ENCODE measurements around the gene AGXT2. TPM values are rescaled to one million over a fixed set of nuclear protein-coding genes. Genes with fewer than 3 reads are reported as not detected.

Gene AGXT2
- total RNA-seq, 1 experiment from 2014 or later, result not detected

GRCh38 chr5:35035271-35035670 lies 12.5 kb downstream of the AGXT2 start:
- intact Hi-C loops (cut with micrococcal nuclease), result no loop called here
- TF ChIP-seq CTCF (IDR thresholded peaks at IDR 0.05; ENCODE audit: unreplicated experiment), result no peak
- H3K9me3 Mint-ChIP-seq (ENCODE audit: unreplicated experiment), result no peaks in the 10 kb centered on the region
- H3K4me1 Mint-ChIP-seq (ENCODE audit: insufficient read depth, unreplicated experiment), result no peaks in the 10 kb centered on the region
- DNase-seq (ENCODE audit: unreplicated experiment), result no peak
- no TSS peak for BruUV-seq (replicated peaks)
- CTCF ChIA-PET, result interaction anchor here (0.6 kb wide), 1 partner anchor 28 kb away, joined by 3 read pairs; no protein-coding TSS in a partner anchor
- H3K36me3 Mint-ChIP-seq (ENCODE audit: insufficient read depth, unreplicated experiment), result no peaks in the 10 kb centered on the region
- H3K4me3 Mint-ChIP-seq (ENCODE audit: unreplicated experiment), result no peak overlapping the region
- peaks cover 41% of the 10 kb centered on the region for H3K27me3 Mint-ChIP-seq (ENCODE audit: insufficient read depth, unreplicated experiment)
- POLR2A ChIA-PET, result interaction anchor here (1.0 kb wide), 1 partner anchor 19 kb away, joined by 3 read pairs; no protein-coding TSS in a partner anchor
- no peak overlapping the region for H3K27ac Mint-ChIP-seq (ENCODE audit: low read depth, unreplicated experiment)

GRCh38 chr5:35032356-35032755 lies 15.4 kb downstream of the AGXT2 start:
- POLR2A ChIA-PET, result no interaction called here
- intact Hi-C loops (cut with micrococcal nuclease), result no loop called here
- Mint-ChIP-seq H3K9me3 (ENCODE audit: unreplicated experiment) (no peaks in the 10 kb centered on the region), H3K27ac (ENCODE audit: low read depth, unreplicated experiment) (no peak overlapping the region), H3K36me3 (ENCODE audit: insufficient read depth, unreplicated experiment) (no peaks in the 10 kb centered on the region), H3K4me3 (ENCODE audit: unreplicated experiment) (no peak overlapping the region), H3K27me3 (ENCODE audit: insufficient read depth, unreplicated experiment) (peaks cover 12% of the 10 kb centered on the region), H3K4me1 (ENCODE audit: insufficient read depth, unreplicated experiment) (peaks cover 6% of the 10 kb centered on the region)
- no peak for DNase-seq (ENCODE audit: unreplicated experiment)
- CTCF ChIA-PET, result interaction anchor here (0.6 to 1.3 kb wide), 2 partner anchors 29 to 55 kb away, joined by 3 to 5 read pairs; no protein-coding TSS in a partner anchor
- TF ChIP-seq CTCF (IDR thresholded peaks at IDR 0.05; ENCODE audit: unreplicated experiment), result no peak
- no TSS peak for BruUV-seq (replicated peaks)

- intact Hi-C loops (cut with micrococcal nuclease), result no loop called here
- Mint-ChIP-seq H3K9me3 (ENCODE audit: unreplicated experiment) (no peaks in the 10 kb centered on the region), H3K27ac (ENCODE audit: low read depth, unreplicated experiment) (no peak overlapping the region), H3K36me3 (ENCODE audit: insufficient read depth, unreplicated experiment) (no peaks in the 10 kb centered on the region), H3K27me3 (ENCODE audit: insufficient read depth, unreplicated experiment) (peaks cover 5% of the 10 kb centered on the region), H3K4me3 (ENCODE audit: unreplicated experiment) (no peak overlapping the region), H3K4me1 (ENCODE audit: insufficient read depth, unreplicated experiment) (peaks cover 6% of the 10 kb centered on the region)
- CTCF ChIA-PET, result interaction anchor here (0.8 kb wide), 1 partner anchor 76 kb away, joined by 3 read pairs; no protein-coding TSS in a partner anchor
- POLR2A ChIA-PET, result interaction anchor here (0.5 kb wide), 1 partner anchor 79 kb away, joined by 3 read pairs; no protein-coding TSS in a partner anchor
- BruUV-seq (replicated peaks), result no TSS peak
- DNase-seq (ENCODE audit: unreplicated experiment), result no peak
- no peak for TF ChIP-seq CTCF (IDR thresholded peaks at IDR 0.05; ENCODE audit: unreplicated experiment)
Observed at GRCh38 chr5:35031276-35031675, 16.5 kb downstream of the AGXT2 start.

- no TSS peak for BruUV-seq (replicated peaks)
- intact Hi-C loops (cut with micrococcal nuclease), result no loop called here
- DNase-seq (ENCODE audit: unreplicated experiment), result no peak
- no peak overlapping the region for H3K4me3 Mint-ChIP-seq (ENCODE audit: unreplicated experiment)
- ChIA-PET CTCF (interaction anchor here (0.6 to 0.8 kb wide), 2 partner anchors 75 to 116 kb away, joined by 3 to 4 read pairs; no protein-coding TSS in a partner anchor), POLR2A (interaction anchor here (0.5 kb wide), 1 partner anchor 78 kb away, joined by 3 read pairs; no protein-coding TSS in a partner anchor)
- no peaks in the 10 kb centered on the region for H3K36me3 Mint-ChIP-seq (ENCODE audit: insufficient read depth, unreplicated experiment)
- H3K27me3 Mint-ChIP-seq (ENCODE audit: insufficient read depth, unreplicated experiment), result peaks cover 10% of the 10 kb centered on the region
- H3K9me3 Mint-ChIP-seq (ENCODE audit: unreplicated experiment), result no peaks in the 10 kb centered on the region
- H3K4me1 Mint-ChIP-seq (ENCODE audit: insufficient read depth, unreplicated experiment), result peaks cover 6% of the 10 kb centered on the region
- H3K27ac Mint-ChIP-seq (ENCODE audit: low read depth, unreplicated experiment), result no peak overlapping the region
- TF ChIP-seq CTCF (IDR thresholded peaks at IDR 0.05; ENCODE audit: unreplicated experiment), result no peak
Observed at GRCh38 chr5:35030426-35031100, 17.2 kb downstream of the AGXT2 start.
